Activated gamma-delta T cell (primary cell): ENCODE data around the gene SORBS1.

Source experiments
- DNase-seq: peaks from one replicate; lab custom pipeline; 2025; lab: John Stamatoyannopoulos, UW

The SORBS1 gene

DNA sequence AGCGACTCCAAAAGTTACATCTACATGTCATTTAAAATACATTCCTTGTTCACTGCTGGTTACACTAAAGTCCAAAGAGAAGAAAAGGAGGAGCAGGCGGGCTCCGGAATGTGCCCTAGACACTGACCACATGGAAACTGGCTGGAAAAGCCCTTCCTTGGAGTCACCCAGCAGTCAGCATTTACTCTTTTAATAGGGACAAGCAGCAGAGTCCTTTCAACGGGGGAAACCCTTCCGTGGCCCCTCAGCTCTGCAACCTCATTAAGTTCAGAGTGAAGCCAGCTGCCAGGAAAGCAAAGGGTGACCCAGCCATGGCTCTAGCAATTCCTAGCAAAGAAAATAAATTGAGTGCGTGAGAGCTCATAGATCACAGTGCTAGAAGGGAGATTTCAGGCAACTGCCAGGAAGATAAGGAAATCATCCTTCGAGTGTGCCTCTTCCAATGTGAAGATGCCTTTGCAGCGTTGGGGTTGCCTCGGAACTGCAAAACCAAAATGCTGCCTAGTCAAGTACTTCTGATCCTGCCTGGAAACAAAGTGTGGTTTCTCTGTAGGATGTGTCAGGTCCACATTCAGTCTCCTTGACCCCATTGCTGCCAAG is 101.6 kb downstream of the SORBS1 start:
- no peak for DNase-seq

- DNase-seq = no peak
Measured at GRCh38 chr10:95458871-95459270, 102.3 kb downstream of the SORBS1 start.

GRCh38 chr10:95458014-95458413 is 103.2 kb downstream of the SORBS1 start:
- DNase-seq = no peak

GRCh38 chr10:95457319-95457886 is 103.8 kb downstream of the SORBS1 start:
- DNase-seq = no peak

GRCh38 chr10:95456516-95456915 is 104.7 kb downstream of the SORBS1 start:
- no peak for DNase-seq

DNA sequence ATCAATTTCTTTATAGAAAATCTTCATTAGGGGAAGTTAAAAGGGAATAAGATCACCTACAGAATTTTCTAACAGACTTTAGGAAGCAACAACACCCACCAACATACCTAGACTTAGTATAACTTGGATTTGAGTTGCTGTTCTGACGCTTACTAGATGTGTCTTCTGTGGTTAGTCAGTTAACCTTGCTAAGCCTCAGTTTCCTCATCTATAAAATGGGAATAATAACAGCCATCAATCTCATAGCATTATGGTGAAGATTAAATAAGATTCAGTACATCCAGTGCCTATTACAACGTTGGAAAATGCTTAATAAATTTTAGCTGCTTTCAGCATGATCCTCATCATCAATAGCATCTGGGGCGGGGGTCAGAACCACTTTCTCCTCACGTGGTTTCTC is 106.2 kb downstream of the SORBS1 start:
- DNase-seq = no peak

DNA sequence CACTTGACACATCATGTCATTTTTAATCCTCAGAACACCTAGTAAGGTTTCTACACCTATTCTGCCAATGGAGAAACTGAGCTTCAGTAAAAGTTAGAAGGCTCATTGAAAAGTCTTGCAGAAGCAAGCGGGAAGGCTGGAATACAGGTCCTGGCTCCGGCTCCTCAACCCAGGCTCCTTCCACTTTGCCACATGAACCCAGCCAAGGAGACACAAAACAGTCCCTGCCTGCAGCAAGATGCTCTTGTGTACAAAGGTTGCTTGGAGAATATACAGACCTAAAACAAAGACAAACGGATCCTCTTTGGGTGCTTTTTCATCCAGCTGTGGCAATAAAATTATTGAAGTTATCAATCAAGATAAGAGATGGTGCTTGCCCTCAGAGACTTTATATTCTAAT is 106.8 kb downstream of the SORBS1 start:
- no peak for DNase-seq

DNA sequence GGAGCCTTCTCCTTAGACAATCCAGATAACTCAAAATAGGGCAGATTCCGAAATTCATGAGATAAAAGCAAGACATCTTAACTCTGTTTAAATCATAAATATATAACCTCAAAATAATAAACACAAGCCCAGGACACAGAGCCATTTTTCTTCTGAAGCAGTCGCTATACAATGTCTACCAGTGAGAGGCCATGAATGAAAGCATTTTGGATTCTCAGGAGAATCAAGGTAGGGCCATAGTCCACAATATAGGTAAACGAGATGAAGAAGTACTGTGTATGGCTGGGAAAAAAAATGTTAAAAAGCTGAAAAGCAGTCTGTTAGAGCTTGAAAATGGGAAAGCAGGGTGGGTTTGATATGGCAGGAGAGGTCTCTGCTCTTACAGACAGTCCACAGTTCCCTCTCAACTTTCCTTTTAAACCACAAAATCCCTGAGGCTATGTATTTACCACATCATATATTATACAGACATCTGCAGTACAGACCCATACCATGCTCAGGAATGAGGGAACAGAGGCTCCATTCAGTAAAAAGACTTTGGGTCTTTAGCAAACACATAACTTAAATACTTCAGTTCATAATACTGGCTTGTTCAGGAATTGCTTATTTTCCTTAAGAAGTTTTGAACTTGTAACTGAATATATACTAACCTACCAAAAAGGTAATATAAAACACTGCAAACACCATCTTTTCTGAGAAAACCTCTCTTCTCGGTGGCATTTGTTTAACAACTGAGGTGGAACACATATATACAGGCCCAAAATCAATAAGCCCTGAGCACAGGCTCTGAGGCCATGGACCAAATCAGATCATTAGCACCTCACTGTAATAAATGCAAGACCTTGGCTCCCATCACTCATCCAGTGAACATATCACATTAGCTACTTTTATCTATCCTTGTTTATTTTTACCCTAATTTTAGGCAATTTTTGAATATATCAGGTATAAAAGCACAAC is 109.3 kb downstream of the SORBS1 start:
- no peak for DNase-seq

- DNase-seq = no peak
Measured at GRCh38 chr10:95451150-95451549, 110.0 kb downstream of the SORBS1 start.

DNA sequence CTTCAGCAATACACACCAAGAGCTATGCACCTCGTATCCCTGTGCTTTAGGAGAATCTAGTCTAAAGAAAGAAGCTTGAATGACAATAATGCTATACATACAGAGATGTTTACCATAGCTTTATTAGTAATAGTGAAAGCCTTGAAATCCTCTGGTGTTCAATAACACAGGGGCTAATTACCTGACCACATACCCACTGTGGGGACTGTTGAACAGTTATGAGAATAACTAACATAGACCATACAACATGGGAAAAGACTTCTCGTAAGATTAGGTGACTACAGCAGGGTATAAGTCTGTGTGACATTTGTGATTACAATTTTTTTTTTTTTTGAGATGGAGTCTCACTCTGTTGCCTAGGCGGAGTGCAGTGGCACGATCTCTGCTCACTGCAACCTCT is 111.0 kb downstream of the SORBS1 start:
- DNase-seq = no peak

DNA sequence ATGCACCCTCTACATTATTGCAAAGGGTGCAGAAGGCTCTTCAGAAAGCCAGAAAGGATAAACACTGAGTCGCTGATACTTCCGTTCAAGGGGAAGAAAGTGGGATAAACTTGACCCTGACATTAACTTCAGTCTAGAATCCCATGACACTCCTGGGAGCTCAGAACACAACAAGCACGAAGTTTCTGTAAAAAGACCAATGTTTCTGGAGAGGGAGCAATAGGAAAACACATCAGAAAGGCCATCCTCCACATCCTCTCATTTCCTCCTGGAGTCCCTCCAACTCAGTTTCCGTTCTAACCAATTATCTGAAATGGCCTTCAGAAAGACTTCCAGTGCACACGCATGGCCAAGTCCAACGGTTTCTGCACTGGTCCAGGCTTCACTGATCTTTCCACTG is 113.5 kb downstream of the SORBS1 start:
- DNase-seq = no peak

DNA sequence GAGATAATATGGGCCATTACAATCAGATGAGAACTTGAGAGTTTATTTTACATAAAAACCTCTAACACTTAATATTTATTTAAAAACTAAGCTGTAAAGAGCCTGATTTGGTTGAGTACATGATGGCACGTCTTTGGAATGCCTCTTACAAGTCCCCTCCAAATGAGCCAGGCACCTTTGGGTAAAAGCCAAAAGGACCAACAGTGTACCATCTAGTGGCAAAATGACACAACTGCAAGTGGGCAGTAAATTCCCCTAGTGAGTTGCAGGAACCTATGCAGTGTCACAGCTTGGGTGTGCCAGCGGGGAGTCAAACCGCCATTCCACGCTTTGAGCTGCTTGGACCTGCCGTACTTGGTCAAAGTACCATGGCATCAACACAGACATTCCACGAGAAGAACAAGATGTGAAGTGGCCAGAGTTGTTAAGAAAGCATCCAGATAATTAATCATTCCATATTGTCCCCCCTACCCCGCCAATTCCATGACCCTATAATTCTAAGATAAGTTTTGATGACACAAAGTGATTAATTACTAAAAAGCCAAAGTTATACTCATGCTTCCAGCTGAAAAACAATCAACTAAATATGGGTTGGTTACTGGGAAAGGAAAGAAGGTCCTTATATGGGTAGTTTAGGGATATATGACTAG is 115.2 kb downstream of the SORBS1 start:
- no peak for DNase-seq

- no peak for DNase-seq
Measured at GRCh38 chr10:95445223-95445836, 115.8 kb downstream of the SORBS1 start.

GRCh38 chr10:95444792-95445191 is 116.4 kb downstream of the SORBS1 start:
- DNase-seq = no peak

DNA sequence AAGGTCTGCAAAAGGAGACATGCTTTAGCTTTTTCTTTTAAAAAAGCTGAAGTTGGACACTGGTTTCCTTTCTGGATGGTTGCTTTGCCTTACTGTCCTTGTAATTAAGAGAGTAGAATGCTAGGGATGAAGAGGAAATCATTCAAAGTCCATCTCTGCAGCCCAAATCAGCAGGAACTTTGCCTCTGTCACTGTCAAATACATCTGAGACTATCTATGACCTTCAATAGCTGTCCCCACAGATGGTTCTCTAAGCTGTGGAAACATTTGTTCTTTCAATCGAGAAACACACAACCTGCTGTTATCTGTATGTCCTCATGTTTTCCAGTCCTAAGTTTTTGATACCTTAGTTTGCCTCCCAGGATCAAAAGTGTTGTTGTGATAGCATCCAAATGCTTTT is 117.5 kb downstream of the SORBS1 start:
- DNase-seq = no peak

GRCh38 chr10:95442341-95442740 is 118.8 kb downstream of the SORBS1 start:
- no peak for DNase-seq

- DNase-seq = no peak
Measured at GRCh38 chr10:95441547-95441923, 119.6 kb downstream of the SORBS1 start.

GRCh38 chr10:95440756-95441546 is 120.2 kb downstream of the SORBS1 start:
- no peak for DNase-seq

GRCh38 chr10:95440038-95440725 is 121.0 kb downstream of the SORBS1 start:
- no peak for DNase-seq

- DNase-seq = no peak
Measured at GRCh38 chr10:95438781-95439180, 122.4 kb downstream of the SORBS1 start.

- no peak for DNase-seq
Measured at GRCh38 chr10:95437669-95438068, 123.5 kb downstream of the SORBS1 start.
